SKM-1 treated with dmso at 0.1 percent for 144 hours (cell line): Measurements from ENCODE around the gene CCDC40.

ENCODE experiments used
- DNase-seq: peaks from one replicate; lab custom pipeline; 2025; ENCODE audit not compliant: unreplicated experiment; lab: John Stamatoyannopoulos, UW

The CCDC40 gene

DNA sequence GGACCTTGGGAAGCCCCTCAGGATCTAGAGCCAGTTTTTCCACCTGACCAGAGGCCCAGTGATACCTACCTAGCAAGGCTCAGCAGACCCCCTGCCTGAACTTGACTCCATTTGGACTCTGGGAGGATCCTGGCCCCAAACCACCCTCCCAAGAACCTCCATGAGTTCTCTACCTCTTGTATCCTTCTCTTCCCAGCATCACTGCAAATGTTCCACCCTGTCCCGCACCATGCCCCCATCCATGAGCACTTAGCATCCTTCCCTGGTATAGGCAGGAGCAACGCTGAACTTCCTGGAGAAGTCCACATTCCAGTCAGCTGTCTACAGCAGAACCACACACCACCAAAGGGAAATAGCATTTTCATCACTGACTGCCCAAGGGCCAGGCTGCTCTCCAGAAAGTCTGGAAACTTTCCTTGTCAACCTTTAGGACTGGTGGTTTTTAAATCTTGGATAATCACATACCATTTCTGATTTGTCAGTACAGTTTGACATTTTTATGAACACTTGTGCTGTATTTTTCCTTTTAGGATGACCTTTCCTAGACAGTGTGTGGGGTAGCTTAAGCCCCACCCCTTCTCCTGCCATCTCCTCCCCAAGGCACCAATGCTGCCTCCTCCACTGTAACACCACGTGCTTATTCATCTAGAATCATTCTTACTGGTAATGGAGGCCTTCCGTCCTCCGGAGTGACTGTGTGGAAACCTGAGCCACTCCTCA is 96.6 kb downstream of the CCDC40 start:
- no peak for DNase-seq

DNA sequence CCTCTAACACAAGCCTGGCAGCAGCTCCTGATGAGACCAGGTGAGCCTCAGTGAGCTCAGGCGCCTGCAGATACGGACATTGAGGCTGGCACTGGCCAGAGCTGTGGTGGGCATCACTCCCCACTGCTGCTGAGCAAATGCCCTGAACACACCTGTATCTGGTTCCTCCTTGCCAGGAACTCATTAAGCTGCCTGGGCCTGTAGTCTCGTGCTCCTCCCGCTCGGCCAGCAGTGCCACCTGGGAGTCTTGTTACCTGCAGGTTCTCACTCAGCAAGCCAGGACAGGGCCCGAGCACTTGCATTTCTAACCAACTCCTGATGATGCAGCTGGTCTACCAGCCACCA is 97.2 kb downstream of the CCDC40 start:
- no peak for DNase-seq

DNA sequence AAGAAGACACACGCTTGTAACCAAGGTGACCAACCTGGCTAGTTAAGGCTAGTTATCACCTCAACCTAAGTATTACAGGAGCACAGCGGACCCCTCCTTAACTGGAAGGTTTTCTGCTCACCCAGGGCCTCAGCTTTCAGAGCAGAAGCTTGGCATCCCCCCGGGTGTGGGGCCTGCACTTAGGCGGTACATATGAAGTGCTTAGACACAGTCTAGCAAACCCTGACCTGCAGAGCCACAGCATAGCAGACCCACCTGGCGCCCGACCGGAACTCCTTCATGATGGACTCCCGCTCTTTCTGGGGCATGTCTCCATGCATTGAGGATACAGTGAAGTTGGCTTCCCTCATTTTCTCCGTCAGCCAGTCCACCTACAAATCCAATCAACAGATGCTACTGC is 100.7 kb downstream of the CCDC40 start:
- DNase-seq: no peak

DNA sequence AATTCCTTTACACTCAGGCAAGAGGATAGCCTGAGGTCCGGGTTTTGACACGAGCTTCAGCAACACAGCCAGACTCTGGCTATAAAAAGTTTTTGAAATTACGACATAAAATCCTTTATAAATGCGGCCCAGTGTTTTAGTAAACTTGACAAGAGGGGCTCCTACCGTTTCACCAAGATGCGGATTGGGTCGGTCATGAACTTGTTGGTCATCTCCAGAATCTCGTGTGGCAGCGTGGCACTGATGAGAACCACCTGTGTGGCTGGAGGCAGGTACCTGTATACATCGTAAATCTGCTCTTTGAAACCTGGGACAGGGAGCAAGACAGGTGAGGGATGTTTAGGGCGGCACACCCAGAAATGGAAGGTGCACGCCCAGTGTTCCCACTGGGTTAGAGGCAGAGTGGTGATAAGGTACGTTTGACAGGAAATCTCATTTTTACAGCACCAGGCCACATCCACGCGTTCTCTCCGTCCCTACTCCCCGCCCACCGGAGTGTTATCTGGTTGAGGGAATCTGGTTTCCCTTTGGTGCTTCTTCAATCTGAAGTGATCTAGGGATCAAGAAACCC is 102.5 kb downstream of the CCDC40 start:
- no peak for DNase-seq

DNA sequence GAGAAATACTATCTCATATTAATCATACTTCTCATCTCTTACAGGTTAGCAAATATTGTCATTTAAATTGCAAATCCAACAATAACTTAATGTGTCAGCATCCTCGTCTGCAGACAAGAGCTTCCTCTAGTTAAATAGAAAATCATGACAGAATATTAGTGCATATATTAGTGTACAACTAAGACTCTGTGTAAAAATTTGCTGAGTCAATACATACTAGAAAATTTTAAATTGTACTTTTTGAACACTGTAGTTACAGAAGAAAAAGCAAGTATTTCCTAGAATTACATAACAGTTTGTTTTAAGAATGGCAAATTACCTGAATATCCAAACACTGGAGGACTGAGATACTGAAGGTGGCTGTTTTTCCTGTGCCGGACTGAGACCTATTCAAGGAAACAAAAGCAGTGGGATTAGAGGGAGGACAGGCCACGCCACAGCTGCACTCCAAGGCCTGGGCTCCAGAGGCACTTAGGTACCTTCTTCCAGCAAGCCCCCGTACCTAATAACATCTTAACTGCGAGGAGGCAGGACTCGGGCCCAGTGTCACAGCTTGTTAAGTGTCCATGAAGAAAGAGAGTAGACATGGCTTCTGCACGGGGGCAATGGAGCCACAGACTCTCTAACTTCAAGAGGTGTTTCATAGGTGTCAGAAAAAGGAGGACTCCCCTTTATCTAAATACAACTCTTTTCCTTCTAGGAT is 105.2 kb downstream of the CCDC40 start:
- no peak for DNase-seq

DNA sequence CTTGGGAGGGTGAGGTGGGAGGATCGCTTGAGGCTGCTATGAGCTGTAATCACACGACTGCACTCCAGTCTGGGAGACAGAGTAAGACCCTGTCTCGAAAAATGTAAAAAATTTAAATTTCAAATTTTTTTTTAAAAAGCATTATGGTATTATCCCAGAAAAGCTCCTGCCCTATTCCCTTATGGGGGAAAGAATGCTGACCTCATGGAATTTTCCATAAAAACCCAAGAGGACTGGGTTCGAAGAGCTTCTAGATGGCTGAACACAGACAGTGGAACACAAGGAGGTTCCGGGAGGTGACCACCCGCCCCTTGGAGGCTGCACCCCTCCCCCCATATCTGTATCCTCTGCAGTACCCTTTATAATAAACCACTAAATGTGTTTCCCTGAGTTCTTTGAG is 106.5 kb downstream of the CCDC40 start:
- no peak for DNase-seq

DNA sequence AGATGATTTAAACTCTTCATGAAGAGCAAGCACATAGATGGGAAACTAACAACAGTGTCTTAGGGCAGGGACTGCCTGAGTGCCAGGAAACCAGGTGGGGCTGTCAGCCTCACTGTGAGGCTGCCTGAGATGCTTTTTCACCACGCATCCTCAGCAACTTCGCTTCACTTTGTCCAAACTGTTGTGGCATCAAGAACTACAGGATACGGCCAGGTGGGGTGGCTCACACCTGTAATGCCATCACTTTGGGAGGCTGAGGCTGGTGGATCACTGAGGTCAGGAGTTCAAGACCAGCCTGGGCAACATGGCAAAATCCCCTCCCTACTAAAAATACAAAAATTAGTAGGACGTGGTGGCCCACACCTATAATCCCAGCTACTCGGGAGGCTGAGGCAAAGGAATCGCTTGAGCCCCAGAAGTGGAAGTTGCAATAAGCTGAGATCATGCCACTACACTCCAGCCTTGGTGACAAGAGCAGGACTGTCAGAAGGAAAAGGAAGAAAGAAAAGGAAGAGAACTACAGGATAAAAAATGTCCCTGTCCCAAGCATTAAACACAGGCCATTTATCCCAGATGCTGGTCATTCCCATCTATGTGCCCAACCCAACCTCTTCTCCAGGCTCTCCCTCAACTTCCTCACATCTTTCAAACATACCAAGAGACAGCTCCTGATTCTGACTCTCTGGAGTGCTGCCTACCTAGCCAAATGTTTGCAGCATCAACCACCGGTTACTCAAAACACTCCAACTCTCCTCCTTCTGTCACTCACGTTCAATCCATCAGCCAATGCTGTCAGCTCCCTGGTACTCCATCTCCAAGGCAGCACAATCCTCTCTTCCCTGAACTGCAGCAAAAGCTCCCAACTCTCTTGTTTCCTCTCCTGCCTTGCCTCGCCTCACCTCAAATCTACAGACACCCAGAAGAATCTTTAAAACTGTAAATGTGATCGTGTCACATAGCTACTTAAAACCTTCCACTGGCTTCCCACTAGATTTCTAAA is 108.9 kb downstream of the CCDC40 start:
- DNase-seq: no peak

DNA sequence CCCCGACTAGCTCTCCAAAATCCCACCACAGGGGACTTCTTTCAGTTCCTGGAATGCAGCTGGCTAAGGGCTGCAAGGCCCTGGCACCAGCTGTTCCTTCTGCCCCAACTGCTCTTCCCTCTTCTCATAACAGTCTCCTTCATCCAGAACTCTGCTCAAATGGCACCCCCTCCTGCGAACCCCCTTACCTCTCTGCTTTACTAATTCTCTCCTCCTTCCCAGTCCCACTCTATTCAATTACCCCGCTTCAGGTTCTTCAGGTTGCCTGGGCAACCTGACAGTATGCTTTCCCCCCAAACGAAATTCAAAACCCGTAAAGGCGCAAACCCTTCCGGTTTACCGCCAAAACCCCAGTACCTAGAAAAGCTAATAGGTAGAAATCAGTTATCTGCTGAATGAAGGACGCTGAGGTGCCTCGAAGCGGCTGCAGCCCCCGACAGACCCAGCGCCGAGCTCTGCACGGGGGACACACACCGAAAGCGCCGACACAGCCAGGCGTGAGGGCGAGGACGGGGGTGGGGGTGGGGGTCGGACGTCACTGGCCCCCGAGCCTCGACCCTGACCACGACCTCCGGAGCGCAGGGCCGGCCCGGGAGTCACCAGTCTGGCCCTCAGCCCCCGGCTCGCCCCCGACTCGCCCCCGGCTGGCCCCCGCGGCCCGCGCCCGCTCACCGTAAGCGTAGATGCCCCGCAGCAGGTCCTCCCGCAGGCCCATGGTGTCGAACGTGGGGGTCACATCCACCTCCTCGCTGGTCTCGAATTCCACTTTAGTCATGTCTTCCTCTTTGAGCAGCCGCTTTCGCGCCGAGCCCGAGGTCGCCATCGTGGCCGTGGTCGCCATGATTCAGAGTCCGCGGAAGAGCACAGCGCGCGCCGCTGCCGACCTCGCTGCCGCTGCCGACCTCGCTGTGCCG is 109.9 kb downstream of the CCDC40 start:
- DNase-seq: no peak

DNA sequence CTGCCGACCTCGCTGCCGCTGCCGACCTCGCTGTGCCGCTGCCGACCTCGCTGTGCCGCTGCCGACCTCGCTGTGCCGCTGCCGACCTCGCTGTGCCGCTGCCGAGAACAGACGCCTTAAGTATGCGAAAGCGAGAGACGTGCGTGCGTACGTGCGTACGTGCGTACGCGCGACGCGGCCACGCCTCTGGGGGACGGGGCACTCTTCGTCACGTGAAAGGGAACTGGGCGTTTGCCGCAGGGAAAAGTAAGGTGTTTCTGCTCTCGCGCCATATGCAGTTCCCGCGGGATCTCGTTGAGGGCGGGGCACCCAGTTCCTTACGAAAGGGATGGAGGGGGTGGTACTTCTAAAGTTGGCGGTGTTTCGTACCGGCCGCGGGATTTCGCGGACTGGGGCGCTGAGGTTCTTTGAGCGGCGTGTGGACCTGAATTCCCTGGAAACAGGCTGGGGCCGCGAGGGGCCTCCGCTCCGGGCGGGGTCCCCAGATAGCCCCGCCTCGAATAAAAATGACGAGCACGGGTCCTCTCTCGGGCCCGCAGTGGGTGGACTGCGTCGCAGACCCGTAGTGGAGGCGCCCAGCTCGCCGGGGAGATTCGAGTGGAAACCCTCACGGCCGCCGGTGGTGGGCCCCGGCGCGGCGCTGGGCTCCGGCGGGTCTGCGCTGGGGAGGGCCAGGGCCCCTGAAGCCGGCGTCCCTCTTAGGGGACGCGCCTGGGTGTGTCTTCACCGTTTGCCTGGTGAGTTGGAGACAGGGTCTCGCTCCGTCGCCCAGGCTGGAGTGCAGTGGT is 110.8 kb downstream of the CCDC40 start, which contains the start of gene EIF4A3:
EIF4A3 (minus strand) TSS at position 94 of the 788 bp plus-strand sequence. CDS start 167 bp downstream, outside the sequence.
- peak; percentile 98 for DNase-seq
